ENCODE data around the gene POLR3E. TPM values are rescaled to one million over a fixed set of nuclear protein-coding genes. Genes with fewer than 3 reads are reported as not detected.

Gene POLR3E
- total RNA-seq, 1 experiment from 2014 or later = 65.0 TPM

- no peak for DNase-seq (ENCODE audit: low read depth, low spot score)
- H3K36me3 ChIP-seq (ENCODE audit: control insufficient read depth in 1 of 2, insufficient read depth in 2 of 2, low read length in 2 of 2) = no peaks in the 10 kb centered on the region
- H4K20me1 ChIP-seq (ENCODE audit: insufficient read depth) = peaks cover 4% of the 10 kb centered on the region; the same call in 1 of the 2 replicates
- peak overlapping the region; percentile 84 for H3K27ac ChIP-seq (ENCODE audit: low read depth, low read length)
- H3K4me3 ChIP-seq (replicated peaks in 1 of 2; ENCODE audit: low read depth in 1 of 2, low read length in 2 of 2) = peak overlapping the region; percentile 57 to 75
- H3K4me2 ChIP-seq (ENCODE audit: low read length) = peak overlapping the region; percentile 95
- H3K9me3 ChIP-seq (ENCODE audit: control insufficient read depth in 1 of 2, insufficient read depth in 1 of 2, low read depth in 1 of 2, low read length in 2 of 2) = no peaks in the 10 kb centered on the region
- peaks cover 43 to 57% of the 10 kb centered on the region in 2 experiments for H3K4me1 ChIP-seq (ENCODE audit: control insufficient read depth in 1 of 2, insufficient read depth in 2 of 2, low read length in 2 of 2)
- peak overlapping the region; percentile 85 for H3K9ac ChIP-seq (ENCODE audit: low read length)
- intact Hi-C loops (cut with micrococcal nuclease) = no loop called here
- no peaks in the 10 kb centered on the region for H3K27me3 ChIP-seq (ENCODE audit: insufficient read depth, low read length)
- ChIA-PET CTCF (no interaction called here), RAD21 (ENCODE audit: low non-redundant PET in 1 of 2, low total read pairs in 2 of 2, uncharacterized antibody in 2 of 2, unreplicated experiment in 2 of 2) (no interaction called here), POLR2A (interaction anchor here (0.8 kb wide), 1 partner anchor 24 kb away, joined by 4 read pairs; no protein-coding TSS in a partner anchor)
- H3K9me2 ChIP-seq (ENCODE audit: insufficient read depth) = no peaks in the 10 kb centered on the region
- TF ChIP-seq CTCF (IDR thresholded peaks at IDR 0.05 in 2 of 3, conservative IDR thresholded peaks at IDR 0.05 in 1 of 3; ENCODE audit: borderline replicate concordance in 1 of 3, insufficient read depth in 1 of 3, low read depth in 2 of 3, low read length in 2 of 3) (no peak), YY1 (IDR thresholded peaks at IDR 0.05; ENCODE audit: extremely low read depth, insufficient replicate concordance, low read depth, low read length) (no peak), SP1 (IDR thresholded peaks at IDR 0.05; ENCODE audit: low read depth) (no peak), TCF7L2 (IDR thresholded peaks at IDR 0.05; ENCODE audit: borderline replicate concordance, extremely low read depth, insufficient read depth, insufficient read length) (no peak), FOSL1 (IDR thresholded peaks at IDR 0.05; ENCODE audit: low read depth) (no peak), CEBPB (IDR thresholded peaks at IDR 0.05; ENCODE audit: low read depth) (no peak), CBX3 (IDR thresholded peaks at IDR 0.05; ENCODE audit: low read depth) (no peak), ZBTB33 (IDR thresholded peaks at IDR 0.05; ENCODE audit: extremely low read depth, insufficient replicate concordance, low read length) (no peak), POLR2AphosphoS5 (IDR thresholded peaks at IDR 0.05; ENCODE audit: low read depth, low read length) (no peak), EZH2phosphoT487 (IDR thresholded peaks at IDR 0.05; ENCODE audit: borderline replicate concordance) (no peak)
- TF ChIP-seq, protein P1, sequence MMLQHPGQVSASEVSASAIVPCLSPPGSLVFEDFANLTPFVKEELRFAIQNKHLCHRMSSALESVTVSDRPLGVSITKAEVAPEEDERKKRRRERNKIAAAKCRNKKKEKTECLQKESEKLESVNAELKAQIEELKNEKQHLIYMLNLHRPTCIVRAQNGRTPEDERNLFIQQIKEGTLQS (IDR thresholded peaks at IDR 0.05) = no peak
- TF ChIP-seq, protein P2, sequence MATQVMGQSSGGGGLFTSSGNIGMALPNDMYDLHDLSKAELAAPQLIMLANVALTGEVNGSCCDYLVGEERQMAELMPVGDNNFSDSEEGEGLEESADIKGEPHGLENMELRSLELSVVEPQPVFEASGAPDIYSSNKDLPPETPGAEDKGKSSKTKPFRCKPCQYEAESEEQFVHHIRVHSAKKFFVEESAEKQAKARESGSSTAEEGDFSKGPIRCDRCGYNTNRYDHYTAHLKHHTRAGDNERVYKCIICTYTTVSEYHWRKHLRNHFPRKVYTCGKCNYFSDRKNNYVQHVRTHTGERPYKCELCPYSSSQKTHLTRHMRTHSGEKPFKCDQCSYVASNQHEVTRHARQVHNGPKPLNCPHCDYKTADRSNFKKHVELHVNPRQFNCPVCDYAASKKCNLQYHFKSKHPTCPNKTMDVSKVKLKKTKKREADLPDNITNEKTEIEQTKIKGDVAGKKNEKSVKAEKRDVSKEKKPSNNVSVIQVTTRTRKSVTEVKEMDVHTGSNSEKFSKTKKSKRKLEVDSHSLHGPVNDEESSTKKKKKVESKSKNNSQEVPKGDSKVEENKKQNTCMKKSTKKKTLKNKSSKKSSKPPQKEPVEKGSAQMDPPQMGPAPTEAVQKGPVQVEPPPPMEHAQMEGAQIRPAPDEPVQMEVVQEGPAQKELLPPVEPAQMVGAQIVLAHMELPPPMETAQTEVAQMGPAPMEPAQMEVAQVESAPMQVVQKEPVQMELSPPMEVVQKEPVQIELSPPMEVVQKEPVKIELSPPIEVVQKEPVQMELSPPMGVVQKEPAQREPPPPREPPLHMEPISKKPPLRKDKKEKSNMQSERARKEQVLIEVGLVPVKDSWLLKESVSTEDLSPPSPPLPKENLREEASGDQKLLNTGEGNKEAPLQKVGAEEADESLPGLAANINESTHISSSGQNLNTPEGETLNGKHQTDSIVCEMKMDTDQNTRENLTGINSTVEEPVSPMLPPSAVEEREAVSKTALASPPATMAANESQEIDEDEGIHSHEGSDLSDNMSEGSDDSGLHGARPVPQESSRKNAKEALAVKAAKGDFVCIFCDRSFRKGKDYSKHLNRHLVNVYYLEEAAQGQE (IDR thresholded peaks at IDR 0.05; ENCODE audit: low read depth) = no peak
- H3K79me2 ChIP-seq (ENCODE audit: insufficient read depth, low read length) = peaks cover 61% of the 10 kb centered on the region
- H2AFZ ChIP-seq (ENCODE audit: low read depth, low read length, poor library complexity, severe bottlenecking) = no peak overlapping the region
- TSS peak; percentile 47 for BruUV-seq (replicated peaks)
- no peak for ATAC-seq
Observed at GRCh38 chr16:22372882-22373661, 75.9 kb downstream of the POLR3E start.
